HepG2 (cell line): ENCODE data around the gene PTGDR2. TPM values are rescaled to one million over a fixed set of nuclear protein-coding genes. Genes with fewer than 3 reads are reported as not detected.

ENCODE experiments used
- ATAC-seq: fragments of 200-7000 bp; cut with Tn5 transposase; 3 replicates; pipeline ENCODE4 v1.9.1; 2020; ENCODE audit warnings: mild to moderate bottlenecking, moderate library complexity
- BruUV-seq: library from RNA; stranded (reverse); fragments of 400-500 nt; replicated peaks from 2 replicates; lab custom pipeline; 2021; lab: Mats Ljungman, UMichigan
- CTCF ChIA-PET: fragments of 300-600 bp; formaldehyde crosslinking; extraction: SDS; loops from one replicate; lab custom pipeline; 2021; ENCODE audit warnings: low total read pairs, inconsistent platforms, low intra/inter-chr PET ratio; lab: Yijun Ruan, JAX
- POLR2A ChIA-PET: fragments of 350-600 bp; sonication (Branson Sonifier 250); formaldehyde crosslinking; loops from one replicate; lab custom pipeline; 2020; ENCODE audit warnings: antibody characterized with exemption, inconsistent platforms; lab: Yijun Ruan, JAX
- DNase-seq: peaks from one replicate; pipeline ENCODE4 v3.0.0-alpha.2; 2015; ENCODE audit warnings: low spot score
- FAIRE-seq: peaks from 3 replicates; lab custom pipeline; 2011; peaks lifted over from hg19 to GRCh38; lab: Jason Lieb, UNC
- H2AFZ ChIP-seq: one replicate; pipeline ENCODE4 v1.6.1; 2011; ENCODE audit warnings: low read length, inconsistent platforms
- H3K27ac ChIP-seq: fragments of 300-600 bp; 3 replicates; pipeline ENCODE4 v1.8.0; 2011; ENCODE audit warnings: mixed run types, mild to moderate bottlenecking, mixed read lengths, low read length, inconsistent platforms; ENCODE audit not compliant: insufficient read depth; ENCODE audit errors: extremely low read length
- H3K27me3 ChIP-seq, 2 experiments: fragments of 200-600 bp in 1 of 2; 2 replicates in 1 of 2; 3 replicates in 1 of 2; pipeline versions ENCODE4 v1.6.0 to v1.8.0; 2011; ENCODE audit warnings: low read length in 2 of 2, mild to moderate bottlenecking in 2 of 2, moderate library complexity in 2 of 2, inconsistent platforms in 1 of 2; ENCODE audit not compliant: insufficient read depth in 2 of 2, control insufficient read depth in 1 of 2
- H3K36me3 ChIP-seq, 2 experiments: fragments of 200-600 bp in 1 of 2; replicated peaks in 1 of 2; 2 replicates in 1 of 2; 3 replicates in 1 of 2; pipeline versions ENCODE4 v1.5.1 to v1.8.0; 2011; ENCODE audit warnings: low read length in 2 of 2, inconsistent platforms in 1 of 2; ENCODE audit not compliant: insufficient read depth in 2 of 2, control insufficient read depth in 1 of 2
- H3K4me1 ChIP-seq: 2 replicates; pipeline ENCODE4 v1.5.1; 2012; ENCODE audit warnings: low read length, inconsistent platforms; ENCODE audit not compliant: insufficient read depth
- H3K4me2 ChIP-seq: 2 replicates; pipeline ENCODE4 v1.6.0; 2011; ENCODE audit warnings: low read depth, low read length, inconsistent platforms
- H3K4me3 ChIP-seq, 3 experiments: fragments of 200-600 bp in 1 of 3; sonication (generic), shearing (Covaris generic) in 1 of 3; replicated peaks in 1 of 3; 2 replicates each; pipeline ENCODE4 v1.5.1; 2011 to 2016; ENCODE audit warnings: low read length in 3 of 3, inconsistent platforms in 2 of 3, low read depth in 2 of 3, mild to moderate bottlenecking in 2 of 3, control low read depth in 1 of 3, mixed read lengths in 1 of 3; ENCODE audit not compliant: insufficient read depth in 1 of 3
- H3K79me2 ChIP-seq: one replicate; pipeline ENCODE4 v1.6.1; 2011; ENCODE audit warnings: low read length, inconsistent platforms; ENCODE audit not compliant: insufficient read depth
- H3K9ac ChIP-seq: 2 replicates; pipeline ENCODE4 v1.6.0; 2011; ENCODE audit warnings: mild to moderate bottlenecking, low read depth, low read length, inconsistent platforms; ENCODE audit not compliant: insufficient read depth
- H3K9me3 ChIP-seq: 2 replicates; pipeline ENCODE4 v1.5.1; 2012; ENCODE audit warnings: mild to moderate bottlenecking, low read length
- H4K20me1 ChIP-seq: 2 replicates; pipeline ENCODE4 v1.6.0; 2011; ENCODE audit warnings: inconsistent platforms, mild to moderate bottlenecking, low read length, moderate library complexity; ENCODE audit not compliant: insufficient read depth
- CBX1 ChIP-seq: IDR thresholded peaks from one replicate; pipeline ENCODE4 v1.6.1; 2016; ENCODE audit warnings: antibody characterized with exemption, low read depth
- CSRNP2 ChIP-seq: sonication (generic); formaldehyde crosslinking; conservative IDR thresholded peaks from 2 replicates; pipeline ENCODE4 v1.8.0; 2022; ENCODE audit warnings: low read depth, missing genetic modification reagents
- GATA4 ChIP-seq: sonication (generic); IDR thresholded peaks from 2 replicates; pipeline ENCODE4 v1.6.1; 2016; ENCODE audit warnings: antibody characterized with exemption, low read depth, borderline replicate concordance
- HMGA1 ChIP-seq: sonication (generic); formaldehyde crosslinking; conservative IDR thresholded peaks from 2 replicates; pipeline ENCODE4 v1.4.0; 2020; ENCODE audit warnings: missing genetic modification reagents
- JUNB ChIP-seq: sonication (generic); formaldehyde crosslinking; IDR thresholded peaks from 2 replicates; pipeline ENCODE4 v1.8.0; 2022; ENCODE audit warnings: missing genetic modification reagents, mild to moderate bottlenecking, borderline replicate concordance
- NCOA1 ChIP-seq: sonication (generic); formaldehyde crosslinking; IDR thresholded peaks from 2 replicates; pipeline ENCODE4 v1.9.0; 2021; ENCODE audit warnings: missing genetic modification reagents
- NR0B2 ChIP-seq: sonication (generic); formaldehyde crosslinking; IDR thresholded peaks from 2 replicates; pipeline ENCODE4 v1.4.0; 2020; ENCODE audit warnings: mild to moderate bottlenecking, missing genetic modification reagents
- POLR2A ChIP-seq, 2 experiments: IDR thresholded peaks; 2 replicates each; pipeline ENCODE4 v1.6.1; 2011; ENCODE audit warnings: low read depth in 2 of 2, low read length in 2 of 2, mild to moderate bottlenecking in 1 of 2, moderate library complexity in 1 of 2; ENCODE audit not compliant: insufficient read depth in 1 of 2
- SETDB1 ChIP-seq: sonication (generic); formaldehyde crosslinking; IDR thresholded peaks from 2 replicates; pipeline ENCODE4 v1.5.1; 2020; ENCODE audit warnings: missing genetic modification reagents, mild to moderate bottlenecking, borderline replicate concordance
- SMARCC2 ChIP-seq: fragments of 450-650 bp; IDR thresholded peaks from 2 replicates; pipeline ENCODE4 v1.6.1; 2017; ENCODE audit warnings: antibody characterized with exemption, mild to moderate bottlenecking
- SOX13 ChIP-seq, 3 experiments: fragments of 450-650 bp in 1 of 3; sonication (generic) in 1 of 3; formaldehyde crosslinking in 1 of 3; IDR thresholded peaks in 2 of 3; conservative IDR thresholded peaks in 1 of 3; 2 replicates each; pipeline versions ENCODE4 v1.5.0 to v1.6.1; 2016 to 2020; ENCODE audit warnings: antibody characterized with exemption in 1 of 3, mild to moderate bottlenecking in 1 of 3, missing compliant biosample characterization in 1 of 3, missing genetic modification reagents in 1 of 3, moderate library complexity in 1 of 3
- TFDP2 ChIP-seq: sonication (generic); formaldehyde crosslinking; IDR thresholded peaks from 2 replicates; pipeline ENCODE4 v1.4.0; 2020; ENCODE audit warnings: missing genetic modification reagents
- ZBTB26 ChIP-seq: IDR thresholded peaks from 2 replicates; pipeline ENCODE4 v1.6.1; 2016; ENCODE audit warnings: missing compliant biosample characterization, missing genetic modification reagents, borderline replicate concordance
- ZFP36 ChIP-seq: fragments of 150-350 bp; IDR thresholded peaks from 2 replicates; pipeline ENCODE4 v1.6.1; 2018; ENCODE audit warnings: borderline replicate concordance, low read length, low read depth; ENCODE audit not compliant: partially characterized antibody
- ZNF34 ChIP-seq: sonication (generic); formaldehyde crosslinking; IDR thresholded peaks from 2 replicates; pipeline ENCODE4 v1.4.0; 2020; ENCODE audit warnings: mild to moderate bottlenecking, missing genetic modification reagents, borderline replicate concordance
- ZNF343 ChIP-seq: sonication (generic); formaldehyde crosslinking; IDR thresholded peaks from 2 replicates; pipeline ENCODE4 v1.4.0; 2020; ENCODE audit warnings: mild to moderate bottlenecking, missing genetic modification reagents
- ZNF382 ChIP-seq: sonication (generic); formaldehyde crosslinking; IDR thresholded peaks from 2 replicates; pipeline ENCODE4 v1.5.0; 2020; ENCODE audit warnings: missing genetic modification reagents, mild to moderate bottlenecking, borderline replicate concordance
- ZNF512 ChIP-seq: sonication (generic); formaldehyde crosslinking; IDR thresholded peaks from 2 replicates; pipeline ENCODE4 v1.4.0; 2020; ENCODE audit warnings: mild to moderate bottlenecking, missing genetic modification reagents
- ZNF564 ChIP-seq: sonication (generic); formaldehyde crosslinking; IDR thresholded peaks from 2 replicates; pipeline ENCODE4 v1.8.1; 2023; ENCODE audit warnings: mild to moderate bottlenecking, missing genetic modification reagents
- WGBS: methylation state at CpG from one replicate; pipeline ENCODE4 v1.1.6; 2017; ENCODE audit warnings: low lambda C conversion rate; 5-methylcytosine and 5-hydroxymethylcytosine counted together
- in situ Hi-C: cut with HindIII; loops from 2 replicates; pipeline ENCODE4 v1.10.0; 2017; ENCODE audit warnings: low pct_unique_long_range_greater_than_20kb; ENCODE audit not compliant: extremely low pct_ligation_motif_present
- intact Hi-C: fragments of 100-400 bp; cut with micrococcal nuclease; formaldehyde crosslinking; loops from one replicate; pipeline ENCODE4 v1.10.0; 2022; ENCODE audit not compliant: unreplicated experiment
- polyA plus RNA-seq, 8 experiments: library from polyadenylated mRNA; depleted of rRNA in 3 of 8; stranded (reverse) in 7 of 8; unstranded in 1 of 8; fragments of >200 nt; fragmentation: Illumina TruSeq in 4 of 8; extraction: Trizol in 4 of 8; gene quantifications; 2 replicates each; pipeline versions ENCODE4 v1.2.1 to v1.2.3, GENCODE V29; 2011 to 2016; ENCODE audit warnings: low read depth in 4 of 8, missing spikeins in 1 of 8, mixed read lengths in 1 of 8; ENCODE audit not compliant: insufficient read depth in 1 of 8
- total RNA-seq, 5 experiments: library from RNA; depleted of rRNA; stranded (reverse); fragments of >200 nt; fragmentation: Illumina TruSeq; extraction: Trizol; gene quantifications; 2 replicates each; pipeline ENCODE4 v1.2.3, GENCODE V29; 2016; ENCODE audit warnings: low read depth in 1 of 5

PTGDR2 gene
- total and polyA plus RNA-seq, 2 of the 13 experiments (the other 11 are each of a cell fraction or from before 2014, with no cell fraction given), result 1.9 to 2.5 TPM

GRCh38 chr11:60858236-60858635, 2.5 kb upstream of the PTGDR2 start:
- in situ Hi-C loops, result no loop called here

More at GRCh38 chr11:60858236-60858635, 2.5 kb upstream of the PTGDR2 start:
- no peak overlapping the region for H3K9ac ChIP-seq
- H3K4me1 ChIP-seq, result peaks cover 67% of the 10 kb centered on the region
- H3K4me3 ChIP-seq, result no peak overlapping the region
- ATAC-seq, result no peak
- DNase-seq, result no peak
- no peaks in the 10 kb centered on the region for H3K79me2 ChIP-seq
- H3K36me3 ChIP-seq, result no peaks in the 10 kb centered on the region
- no peaks in the 10 kb centered on the region for H4K20me1 ChIP-seq
- H2AFZ ChIP-seq, result no peak overlapping the region
- no TSS peak for BruUV-seq
- CTCF ChIA-PET, result no interaction called here
- no peak for TF ChIP-seq GATA4
- TF ChIP-seq JUNB (CRISPR knock-in tag), result no peak
- no peak for TF ChIP-seq CSRNP2 (CRISPR knock-in tag)
- no peak for TF ChIP-seq ZNF343 (CRISPR knock-in tag)
- TF ChIP-seq NCOA1, result no peak
- TF ChIP-seq ZNF512 (CRISPR knock-in tag), result no peak
- no peak for TF ChIP-seq HMGA1
- TF ChIP-seq NR0B2, result no peak
- TF ChIP-seq CBX1, result no peak
- no peak for TF ChIP-seq TFDP2 (CRISPR knock-in tag)
- no peak for TF ChIP-seq ZBTB26 (CRISPR knock-in tag)
- no peak for TF ChIP-seq SMARCC2
- no peak for TF ChIP-seq POLR2A (IDR thresholded peaks at IDR 0.05; ENCODE audit: insufficient read depth in 1 of 2, low read depth in 2 of 2, low read length in 2 of 2)
- TF ChIP-seq SOX13 (IDR thresholded peaks at IDR 0.05), result no peak
- no peak for TF ChIP-seq SOX13 (CRISPR knock-in tag; conservative IDR thresholded peaks at IDR 0.05 in 1 of 2, IDR thresholded peaks at IDR 0.05 in 1 of 2)
- TF ChIP-seq ZNF382, result no peak
- TF ChIP-seq ZNF564 (CRISPR knock-in tag), result no peak
- TF ChIP-seq SETDB1 (CRISPR knock-in tag), result no peak
- TF ChIP-seq ZFP36, result no peak
- no peak for TF ChIP-seq ZNF34
- no peak overlapping the region for H3K27ac ChIP-seq
- FAIRE-seq, result no peak
- no peaks in the 10 kb centered on the region for H3K9me3 ChIP-seq
- POLR2A ChIA-PET, result no interaction called here
- H3K27me3 ChIP-seq, result no peaks in the 10 kb centered on the region
- intact Hi-C loops, result no loop called here
- no peak overlapping the region for H3K4me2 ChIP-seq
- WGBS, result 24% methylated on average over 2 of the region's 8 CpGs
